ENCODE measurements around the gene ACSL4. TPM values are rescaled to one million over a fixed set of nuclear protein-coding genes. Genes with fewer than 3 reads are reported as not detected.

Gene ACSL4
- total RNA-seq, 4 donors from 2014 or later: 25.5 to 53.5 (median 47.0) TPM

DNA sequence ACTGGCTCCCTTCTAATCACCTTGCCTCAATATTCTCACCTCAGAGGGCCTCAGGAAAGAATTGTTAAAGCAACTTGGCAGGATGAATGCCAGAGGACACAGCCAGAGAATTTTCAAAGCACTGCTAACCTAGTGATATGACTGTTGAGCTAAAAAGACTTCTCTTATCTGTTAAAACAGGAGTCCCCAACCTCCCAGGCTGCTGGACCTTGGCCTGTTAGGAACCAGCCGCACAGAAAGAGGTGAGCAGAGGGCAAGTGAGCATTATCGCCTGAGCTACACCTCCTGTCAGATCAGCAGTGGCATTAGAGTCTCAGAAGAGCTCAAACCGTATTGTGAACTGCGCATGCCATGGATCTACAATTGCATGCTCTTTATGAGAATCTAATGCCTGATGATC, 106.4 kb downstream of the ACSL4 start:
- no peak overlapping the region for H3K4me3 ChIP-seq (ENCODE audit: low read depth, poor library complexity, severe bottlenecking)
- no peak for TF ChIP-seq POLR2A (IDR thresholded peaks at IDR 0.05)
- TF ChIP-seq, protein P1, sequence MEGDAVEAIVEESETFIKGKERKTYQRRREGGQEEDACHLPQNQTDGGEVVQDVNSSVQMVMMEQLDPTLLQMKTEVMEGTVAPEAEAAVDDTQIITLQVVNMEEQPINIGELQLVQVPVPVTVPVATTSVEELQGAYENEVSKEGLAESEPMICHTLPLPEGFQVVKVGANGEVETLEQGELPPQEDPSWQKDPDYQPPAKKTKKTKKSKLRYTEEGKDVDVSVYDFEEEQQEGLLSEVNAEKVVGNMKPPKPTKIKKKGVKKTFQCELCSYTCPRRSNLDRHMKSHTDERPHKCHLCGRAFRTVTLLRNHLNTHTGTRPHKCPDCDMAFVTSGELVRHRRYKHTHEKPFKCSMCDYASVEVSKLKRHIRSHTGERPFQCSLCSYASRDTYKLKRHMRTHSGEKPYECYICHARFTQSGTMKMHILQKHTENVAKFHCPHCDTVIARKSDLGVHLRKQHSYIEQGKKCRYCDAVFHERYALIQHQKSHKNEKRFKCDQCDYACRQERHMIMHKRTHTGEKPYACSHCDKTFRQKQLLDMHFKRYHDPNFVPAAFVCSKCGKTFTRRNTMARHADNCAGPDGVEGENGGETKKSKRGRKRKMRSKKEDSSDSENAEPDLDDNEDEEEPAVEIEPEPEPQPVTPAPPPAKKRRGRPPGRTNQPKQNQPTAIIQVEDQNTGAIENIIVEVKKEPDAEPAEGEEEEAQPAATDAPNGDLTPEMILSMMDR (IDR thresholded peaks at IDR 0.05): no peak
- 90 to 100% methylated on average over 4 of the region's 4 CpGs for WGBS, 2 donors
- intact Hi-C loops (cut with DNase I; ENCODE audit: low total_unique reads): loop anchor here (10.0 kb wide), 1 partner anchor 142 kb away; the partner anchor contains the start of gene GUCY2F
- DNase-seq (ENCODE audit: low spot score in 2 of 2): no peak

DNA sequence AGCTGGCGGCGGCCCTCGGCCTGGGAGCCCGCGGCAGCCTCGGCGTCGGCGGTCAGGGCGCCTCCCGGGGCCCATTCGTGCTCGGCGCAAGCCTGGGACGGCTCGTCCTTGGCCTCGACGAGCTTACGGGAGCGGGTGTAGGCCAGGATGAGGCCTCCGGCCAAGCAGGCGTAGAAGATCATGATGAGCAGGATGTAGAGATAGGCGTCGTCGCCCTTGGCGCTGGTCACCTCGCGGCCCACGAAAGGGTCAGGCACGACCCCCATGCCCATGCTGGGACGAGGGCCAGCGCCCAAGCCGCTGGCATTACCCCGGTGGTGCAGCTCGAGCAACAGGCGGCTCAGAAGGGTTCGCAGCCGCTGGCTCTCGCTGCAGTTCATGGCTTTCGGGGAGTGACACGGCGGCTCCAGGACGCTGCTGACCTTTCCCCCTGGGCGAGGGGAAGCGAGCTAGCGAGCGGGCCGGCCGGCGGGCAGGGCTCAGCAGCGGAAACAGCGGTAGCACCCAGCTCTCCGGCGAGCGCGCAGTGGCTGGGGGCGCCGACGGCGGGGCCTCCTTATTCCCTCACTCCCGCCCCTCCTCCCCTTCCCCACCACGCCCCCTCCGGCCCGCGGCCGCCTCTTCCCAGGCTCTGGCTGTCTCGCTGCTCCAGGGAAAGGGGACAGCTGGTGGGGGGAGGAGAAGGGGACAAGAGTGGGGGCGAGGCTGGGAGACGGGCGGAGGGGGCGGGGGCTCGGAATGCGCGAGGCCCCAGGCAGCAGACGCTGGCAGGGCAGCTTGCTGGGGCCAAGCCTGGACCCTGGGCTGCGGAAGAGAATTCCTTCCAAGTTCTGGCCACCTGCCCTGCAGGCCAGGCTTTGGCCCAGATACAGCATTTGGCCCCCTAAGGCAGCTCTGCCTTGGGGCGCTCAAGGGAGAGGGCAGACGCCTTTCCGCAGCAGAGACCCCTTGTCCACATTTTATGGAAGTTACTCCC, 108.1 kb downstream of the ACSL4 start, which contains the start of gene KCNE5:
TSS of gene KCNE5 (minus strand) at position 532 of the 976 bp plus-strand sequence. CDS start at position 380, 152 bp downstream.
- DNase-seq (ENCODE audit: low spot score in 2 of 2): no peak
- no peak within 1 kb of the TSS for H3K4me3 ChIP-seq (ENCODE audit: low read depth, poor library complexity, severe bottlenecking)
- 16 to 43% methylated on average over 6 to 75 of the region's 79 CpGs for WGBS, 2 donors
- TF ChIP-seq POLR2A (IDR thresholded peaks at IDR 0.05): no peak
- TF ChIP-seq, protein P1 (IDR thresholded peaks at IDR 0.05): no peak
- intact Hi-C loops (cut with DNase I; ENCODE audit: low total_unique reads): loop anchor here (10.0 kb wide), 1 partner anchor 140 kb away; the partner anchor contains the start of gene GUCY2F

DNA sequence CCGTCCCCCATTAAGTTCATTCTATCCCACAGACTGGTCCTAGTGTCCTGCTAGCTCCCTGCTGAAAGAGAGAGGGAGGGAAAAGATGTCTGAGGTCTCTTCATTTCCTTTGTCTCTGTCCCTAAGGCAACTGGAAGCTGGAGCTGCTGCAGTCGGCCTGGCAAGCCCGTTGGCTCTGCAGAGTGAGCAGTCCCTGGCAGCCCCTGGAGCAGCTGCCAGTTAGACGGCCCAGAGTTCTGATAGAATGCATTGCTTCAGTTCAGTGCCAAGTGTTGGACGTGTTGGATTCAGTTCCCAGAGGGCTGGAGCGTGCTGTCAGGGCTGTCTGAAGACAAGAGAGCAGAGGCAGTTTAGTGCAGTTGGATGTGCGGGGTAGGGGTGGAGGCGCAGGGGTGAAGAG, 109.1 kb downstream of the ACSL4 start:
- TF ChIP-seq, protein P1 (IDR thresholded peaks at IDR 0.05): no peak
- no peak for TF ChIP-seq POLR2A (IDR thresholded peaks at IDR 0.05)
- no peak for DNase-seq (ENCODE audit: low spot score in 2 of 2)
- H3K4me3 ChIP-seq (ENCODE audit: low read depth, poor library complexity, severe bottlenecking): no peak overlapping the region
- intact Hi-C loops (cut with DNase I; ENCODE audit: low total_unique reads): loop anchor here (10.0 kb wide), 1 partner anchor 139 kb away; the partner anchor contains the start of gene GUCY2F
- WGBS, 2 donors: 71 to 80% methylated on average over 6 to 8 of the region's 8 CpGs

DNA sequence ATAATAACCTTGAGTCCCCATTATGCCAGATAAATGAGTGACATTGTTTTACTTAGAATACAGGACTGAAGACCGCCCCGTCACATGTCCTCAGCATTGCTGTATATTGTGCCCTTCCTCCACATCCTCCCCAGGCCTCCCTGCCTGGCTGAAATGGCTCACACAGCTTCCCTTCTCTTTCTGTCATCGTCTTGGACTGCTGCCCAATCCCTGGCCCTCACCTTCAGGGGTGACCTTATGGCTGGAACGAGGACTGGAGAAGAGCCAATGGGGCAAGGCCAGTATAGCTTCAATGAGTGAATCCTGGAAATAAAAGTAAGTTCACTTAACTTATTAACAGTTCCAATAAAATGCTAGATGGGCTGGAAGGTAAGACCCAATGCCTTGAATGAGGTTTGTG, 110.8 kb downstream of the ACSL4 start:
- TF ChIP-seq, protein P1 (IDR thresholded peaks at IDR 0.05): no peak
- no peak for TF ChIP-seq POLR2A (IDR thresholded peaks at IDR 0.05)
- intact Hi-C loops (cut with DNase I; ENCODE audit: low total_unique reads): loop anchor here (10.0 kb wide), 1 partner anchor 137 kb away; the partner anchor contains the start of gene GUCY2F
- 67 to 84% methylated on average over 4 of the region's 4 CpGs for WGBS, 2 donors
- no peak overlapping the region for H3K4me3 ChIP-seq (ENCODE audit: low read depth, poor library complexity, severe bottlenecking)
- DNase-seq (ENCODE audit: low spot score in 2 of 2): no peak

DNA sequence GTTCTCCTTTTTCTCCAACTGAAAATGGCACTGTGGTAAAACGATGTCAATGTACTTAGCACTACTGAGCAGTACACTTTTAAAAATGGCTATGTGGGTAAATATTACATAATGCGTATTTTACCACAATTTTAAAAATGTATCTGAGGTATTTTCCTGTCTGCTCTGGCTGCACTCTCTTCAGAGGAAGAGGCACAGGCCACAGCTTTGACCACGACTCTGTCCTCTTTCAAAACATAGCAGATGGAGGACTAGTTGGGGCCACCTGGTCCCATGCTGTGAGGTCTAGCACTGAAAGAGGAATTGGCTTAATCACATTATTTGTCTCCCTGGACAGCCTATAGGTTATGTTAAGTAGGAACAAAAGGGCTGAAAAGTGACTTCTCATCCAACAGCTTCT, 113.3 kb downstream of the ACSL4 start:
- DNase-seq (ENCODE audit: low spot score in 2 of 2): no peak
- TF ChIP-seq POLR2A (IDR thresholded peaks at IDR 0.05): no peak
- TF ChIP-seq, protein P1 (IDR thresholded peaks at IDR 0.05): no peak
- H3K4me3 ChIP-seq (ENCODE audit: low read depth, poor library complexity, severe bottlenecking): no peak overlapping the region
- intact Hi-C loops (cut with DNase I; ENCODE audit: low total_unique reads): loop anchor here (10.0 kb wide), 1 partner anchor 135 kb away; the partner anchor contains the start of gene GUCY2F
- 63 to 84% methylated on average over 3 of the region's 3 CpGs for WGBS, 2 donors

Measured in lower leg skin (tissue), 4 donors.